HepG2 (cell line): ENCODE results near the gene RARS1.

Experiments
- BCL6 ChIP-seq: IDR thresholded peaks from 2 replicates; pipeline ENCODE4 v1.6.1; 2016; ENCODE audit warnings: missing genetic modification reagents, missing compliant biosample characterization
- CTCF ChIP-seq: sonication (generic); formaldehyde crosslinking; IDR thresholded peaks from 2 replicates; pipeline ENCODE4 v1.5.0; 2020; ENCODE audit warnings: mild to moderate bottlenecking, missing genetic modification reagents, moderate library complexity
- FOXK1 ChIP-seq: sonication (generic); formaldehyde crosslinking; IDR thresholded peaks from 2 replicates; pipeline ENCODE4 v1.4.0; 2020; ENCODE audit warnings: low read depth, missing genetic modification reagents, borderline replicate concordance
- MEIS1 ChIP-seq: sonication (generic); formaldehyde crosslinking; IDR thresholded peaks from 2 replicates; pipeline ENCODE4 v1.9.0; 2021; ENCODE audit warnings: mild to moderate bottlenecking, missing genetic modification reagents, moderate library complexity, borderline replicate concordance
- POLR2A ChIP-seq, 2 experiments: IDR thresholded peaks; 2 replicates each; pipeline ENCODE4 v1.6.1; 2011; ENCODE audit warnings: low read depth in 2 of 2, low read length in 2 of 2, mild to moderate bottlenecking in 1 of 2, moderate library complexity in 1 of 2; ENCODE audit not compliant: insufficient read depth in 1 of 2
- SP1 ChIP-seq, 2 experiments: fragments of 450-650 bp in 1 of 2; sonication (generic) in 1 of 2; formaldehyde crosslinking in 1 of 2; IDR thresholded peaks; 2 replicates each; pipeline versions ENCODE4 v1.4.0 to v1.6.1; 2016 to 2020; ENCODE audit warnings: missing genetic modification reagents in 1 of 2
- YEATS2 ChIP-seq: sonication (generic); formaldehyde crosslinking; IDR thresholded peaks from 2 replicates; pipeline ENCODE4 v1.4.0; 2020; ENCODE audit warnings: missing genetic modification reagents, borderline replicate concordance
- ZNF180 ChIP-seq: sonication (generic); formaldehyde crosslinking; IDR thresholded peaks from 2 replicates; pipeline ENCODE4 v1.4.0; 2020; ENCODE audit warnings: low read depth, missing genetic modification reagents, borderline replicate concordance
- ZNF317 ChIP-seq: sonication (generic); formaldehyde crosslinking; IDR thresholded peaks from 2 replicates; pipeline ENCODE4 v1.5.0; 2020; ENCODE audit warnings: mild to moderate bottlenecking, missing genetic modification reagents
- ZNF616 ChIP-seq: sonication (generic); formaldehyde crosslinking; IDR thresholded peaks from 2 replicates; pipeline ENCODE4 v1.5.0; 2020; ENCODE audit warnings: low read depth, mild to moderate bottlenecking, missing genetic modification reagents
- ZNF768 ChIP-seq: sonication (generic); formaldehyde crosslinking; IDR thresholded peaks from 2 replicates; pipeline ENCODE4 v1.4.0; 2020; ENCODE audit warnings: missing genetic modification reagents
- TF ChIP-seq, protein P1 (sequence below): sonication (generic); formaldehyde crosslinking; IDR thresholded peaks from 2 replicates; pipeline ENCODE4 v1.5.0; 2020; ENCODE audit warnings: missing genetic modification reagents

DNA sequence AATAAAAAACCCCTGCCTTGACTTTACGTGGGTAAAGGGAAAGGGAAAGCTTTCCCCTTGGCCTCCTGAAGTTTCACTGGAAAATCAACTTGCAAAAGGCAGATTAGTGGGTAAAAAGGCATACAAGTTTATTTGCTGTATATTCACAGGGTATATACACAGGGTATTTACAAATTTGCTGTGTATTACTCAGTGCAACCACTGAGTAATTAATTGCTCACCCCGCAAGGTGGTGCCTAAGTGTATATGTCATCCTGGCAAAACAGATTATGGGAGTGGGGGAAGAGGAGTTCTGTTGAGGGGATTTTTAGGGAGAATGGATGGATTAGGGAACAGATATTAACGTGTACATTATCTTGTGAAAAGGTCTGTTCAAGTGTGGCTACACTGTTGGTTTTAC, 7.1 kb upstream of the RARS1 start:
- no peak for TF ChIP-seq SP1 (IDR thresholded peaks at IDR 0.05)
- TF ChIP-seq SP1 (CRISPR knock-in tag; IDR thresholded peaks at IDR 0.05): no peak
- no peak for TF ChIP-seq MEIS1 (CRISPR knock-in tag)
- no peak for TF ChIP-seq ZNF317
- no peak for TF ChIP-seq POLR2A (IDR thresholded peaks at IDR 0.05; ENCODE audit: insufficient read depth in 1 of 2, low read depth in 2 of 2, low read length in 2 of 2)
- TF ChIP-seq ZNF180 (CRISPR knock-in tag): no peak
- TF ChIP-seq ZNF768: no peak
- no peak for TF ChIP-seq BCL6
- TF ChIP-seq FOXK1 (CRISPR knock-in tag): no peak
- TF ChIP-seq, protein P1, sequence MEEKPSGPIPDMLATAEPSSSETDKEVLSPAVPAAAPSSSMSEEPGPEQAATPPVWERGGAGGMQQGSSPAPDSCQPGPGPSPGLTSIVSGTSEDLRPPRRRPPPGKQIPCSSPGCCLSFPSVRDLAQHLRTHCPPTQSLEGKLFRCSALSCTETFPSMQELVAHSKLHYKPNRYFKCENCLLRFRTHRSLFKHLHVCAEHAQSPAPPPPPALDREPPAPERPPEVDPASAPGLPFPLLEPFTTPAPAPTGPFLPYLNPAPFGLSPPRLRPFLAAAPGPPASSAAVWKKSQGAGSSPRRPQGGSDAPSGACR (CRISPR knock-in tag): no peak
- TF ChIP-seq ZNF616 (CRISPR knock-in tag): no peak
- no peak for TF ChIP-seq YEATS2
- no peak for TF ChIP-seq CTCF (CRISPR knock-in tag)
